IPS DF 19.7 (cell line): ENCODE results near the gene WDR73.

Source experiments
- DNase-seq: peaks from one replicate; pipeline ENCODE4 v3.0.0-alpha.2; 2013; ENCODE audit warnings: low read depth, low spot score

WDR73 gene

DNA sequence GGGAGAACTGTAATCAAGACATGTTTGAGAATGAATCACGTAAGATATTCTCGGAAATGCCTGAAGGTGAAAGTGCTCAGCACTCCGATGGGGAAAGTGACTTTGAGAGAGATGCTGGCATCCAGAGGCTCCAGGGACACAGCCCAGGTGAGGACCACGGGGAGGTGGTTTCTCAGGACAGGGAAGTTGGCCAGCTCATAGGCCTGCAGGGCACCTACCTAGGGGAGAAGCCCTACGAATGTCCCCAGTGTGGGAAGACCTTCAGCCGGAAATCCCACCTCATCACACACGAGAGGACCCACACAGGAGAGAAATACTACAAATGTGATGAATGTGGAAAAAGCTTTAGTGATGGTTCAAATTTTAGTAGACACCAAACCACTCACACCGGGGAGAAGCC lies 33.5 kb downstream of the WDR73 start:
- DNase-seq, result no peak

DNA sequence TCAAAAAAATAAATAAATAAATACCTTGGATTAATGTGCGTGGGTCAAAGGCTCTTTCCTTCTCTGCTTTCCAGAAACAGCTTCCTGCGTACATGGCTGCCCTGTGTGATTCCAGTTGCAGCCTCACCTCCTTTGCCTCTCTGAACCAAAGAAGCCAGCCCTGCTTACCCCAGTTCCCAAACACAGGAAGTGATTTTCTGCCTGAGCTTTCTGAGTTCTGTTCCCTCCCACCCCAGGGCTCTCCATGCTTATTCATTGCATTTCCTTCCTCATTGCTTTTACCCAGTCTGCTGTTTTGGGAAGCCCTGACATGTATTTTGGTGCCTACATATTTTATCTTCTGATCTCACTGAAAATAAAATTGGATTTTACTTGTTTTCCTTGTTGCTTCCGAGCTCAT lies 37.8 kb downstream of the WDR73 start:
- no peak for DNase-seq

GRCh38 chr15:84611631-84612030 lies 42.5 kb downstream of the WDR73 start:
- DNase-seq, result no peak

DNA sequence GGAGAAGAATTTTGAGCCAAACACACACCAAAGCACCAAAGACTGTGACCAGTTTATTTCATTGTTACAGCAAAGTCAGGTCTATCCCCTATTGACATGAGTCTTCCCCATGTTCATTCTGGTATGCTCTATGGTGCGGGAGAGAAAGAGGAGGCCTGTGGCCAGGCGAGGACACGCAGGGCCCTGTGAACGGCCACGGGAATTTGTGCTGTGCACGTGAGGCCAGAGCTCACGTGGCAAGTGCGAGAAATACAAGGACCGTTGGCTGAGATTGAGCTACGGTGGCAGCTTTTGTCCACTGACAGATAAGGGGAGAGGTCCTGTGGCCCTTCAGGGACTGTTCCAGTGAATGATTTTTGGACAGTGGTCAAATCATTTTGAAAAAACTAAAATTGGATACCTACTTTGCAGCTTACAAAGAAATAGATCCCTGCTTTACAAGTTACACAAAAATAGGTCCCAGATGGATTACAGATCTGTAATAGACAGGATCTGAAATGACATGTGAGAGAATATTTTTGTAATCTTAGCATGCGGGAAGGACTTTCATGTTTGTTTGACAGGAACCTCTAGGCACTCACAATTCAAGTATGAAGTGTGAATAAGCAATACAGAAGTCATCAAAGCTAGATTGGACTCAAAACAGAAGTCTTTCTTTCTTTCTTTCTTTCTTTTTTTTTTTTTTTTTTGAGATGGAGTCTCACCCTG lies 44.1 kb downstream of the WDR73 start:
- no peak for DNase-seq

DNA sequence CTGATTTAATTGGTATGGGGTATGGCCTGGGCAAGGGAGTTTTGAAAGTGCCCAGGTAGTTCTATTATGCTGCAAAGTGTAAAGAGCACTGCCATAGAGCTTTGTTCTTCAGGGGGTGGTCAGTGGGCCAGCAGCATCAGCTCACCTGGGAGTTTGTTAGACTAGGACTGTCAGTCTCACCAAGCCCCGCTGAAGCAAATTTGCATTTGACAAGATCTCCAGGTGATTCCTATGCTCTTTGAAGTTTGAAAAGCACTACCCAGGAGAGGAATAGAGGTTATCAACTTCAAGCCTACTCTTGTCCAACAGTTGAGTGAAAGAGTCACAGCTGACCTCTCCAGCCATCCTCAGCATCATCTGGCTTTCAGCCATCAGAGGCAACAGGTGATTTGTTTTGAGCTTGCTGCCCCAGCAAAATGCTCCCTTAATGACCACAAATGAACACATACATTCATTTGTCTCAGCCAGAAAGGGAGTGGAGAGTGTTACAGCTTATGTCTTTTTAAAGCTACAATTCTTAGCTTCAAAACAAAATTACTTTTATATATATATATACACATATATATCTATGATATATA lies 45.3 kb downstream of the WDR73 start:
- DNase-seq, result no peak

DNA sequence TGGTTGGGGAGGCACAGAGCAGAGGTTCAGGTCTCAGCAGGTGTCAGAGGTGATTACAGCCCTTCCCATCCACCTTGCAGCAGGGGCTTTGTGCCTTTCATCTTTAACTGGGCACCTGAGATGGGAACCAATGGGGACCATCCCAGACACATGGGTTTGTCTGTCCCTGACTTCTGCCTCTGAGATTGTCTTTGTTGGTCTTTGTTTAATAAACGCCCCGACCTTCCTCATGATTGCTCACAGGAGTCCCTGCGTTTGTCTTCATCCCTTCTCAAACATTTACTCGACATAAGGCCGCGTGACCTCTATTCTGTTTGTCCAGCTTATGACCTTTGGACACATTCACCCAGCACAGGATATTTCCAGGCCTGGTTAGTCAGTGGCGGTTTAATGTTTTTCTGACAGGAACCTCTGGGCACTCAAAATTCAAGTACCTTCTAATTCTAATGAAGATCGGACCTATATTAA lies 47.4 kb downstream of the WDR73 start:
- no peak for DNase-seq

DNA sequence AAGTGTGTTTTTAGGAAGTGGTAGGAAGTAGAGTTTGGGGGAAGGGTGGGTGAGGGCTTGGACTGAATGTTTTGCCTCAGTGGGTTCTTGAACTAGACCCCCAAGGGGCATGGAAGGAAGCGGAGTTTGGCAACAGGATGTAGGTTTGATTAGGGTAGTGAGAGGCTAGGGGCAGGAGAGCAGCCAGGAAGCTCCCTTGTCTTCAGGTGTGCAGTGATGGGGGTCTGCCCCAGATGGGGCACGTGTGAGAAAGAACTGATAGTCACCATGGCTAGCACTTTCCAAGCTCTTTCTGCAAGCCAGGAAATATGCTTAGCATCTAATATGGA lies 48.6 kb downstream of the WDR73 start:
- DNase-seq, result no peak

- no peak for DNase-seq
These were observed 49.1 kb downstream of the WDR73 start for GRCh38 chr15:84604826-84605553.

DNA sequence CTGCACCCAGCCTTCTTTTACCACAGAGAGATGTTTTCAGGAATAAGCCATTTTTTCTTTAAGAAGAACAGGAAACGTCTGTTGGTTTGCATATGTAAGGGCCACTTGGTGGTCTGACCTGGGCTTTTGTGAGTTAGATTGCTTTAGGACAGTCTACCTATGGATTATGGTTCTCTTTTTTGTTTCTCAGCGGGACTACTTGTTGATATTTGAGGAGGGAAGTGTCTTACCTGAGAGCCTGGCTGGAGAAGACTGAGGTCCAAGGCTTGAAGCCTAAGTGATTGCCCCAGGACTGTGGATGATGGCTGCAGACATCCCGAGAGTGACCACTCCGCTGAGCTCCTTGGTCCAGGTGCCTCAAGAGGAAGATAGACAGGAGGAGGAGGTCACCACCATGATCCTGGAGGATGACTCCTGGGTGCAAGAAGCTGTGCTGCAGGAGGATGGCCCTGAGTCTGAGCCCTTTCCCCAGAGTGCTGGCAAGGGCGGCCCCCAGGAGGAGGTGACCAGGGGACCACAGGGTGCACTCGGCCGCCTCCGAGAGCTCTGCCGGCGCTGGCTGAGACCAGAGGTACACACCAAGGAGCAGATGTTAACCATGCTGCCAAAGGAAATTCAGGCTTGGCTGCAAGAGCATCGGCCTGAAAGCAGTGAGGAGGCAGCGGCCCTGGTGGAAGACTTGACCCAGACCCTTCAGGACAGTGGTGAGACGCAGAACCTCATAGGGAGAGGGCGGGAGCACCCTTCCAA lies 50.3 kb downstream of the WDR73 start:
- peak; percentile 80 for DNase-seq

DNA sequence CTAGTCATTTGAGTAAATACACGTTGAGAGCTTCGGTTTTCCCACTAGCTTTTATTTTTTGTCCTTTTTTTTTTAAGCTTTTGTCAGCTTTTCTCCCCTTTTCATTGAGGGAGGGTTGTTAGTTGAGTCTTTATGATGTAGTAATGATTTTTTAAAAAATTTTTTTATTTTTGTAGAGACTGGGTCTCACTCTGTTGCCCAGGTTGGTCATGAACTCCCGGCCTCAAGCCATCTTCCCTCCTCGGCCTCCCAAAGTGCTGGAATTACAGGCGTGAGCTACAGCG lies 52.6 kb downstream of the WDR73 start:
- no peak for DNase-seq

- peak; percentile 88 for DNase-seq
These were observed 53.2 kb downstream of the WDR73 start, which contains the start of gene ZSCAN2 for GRCh38 chr15:84600687-84601554. TSS of gene ZSCAN2 (plus strand) at chr15:84601009. CDS start at chr15:84603928, 2,919 bp downstream.

DNA sequence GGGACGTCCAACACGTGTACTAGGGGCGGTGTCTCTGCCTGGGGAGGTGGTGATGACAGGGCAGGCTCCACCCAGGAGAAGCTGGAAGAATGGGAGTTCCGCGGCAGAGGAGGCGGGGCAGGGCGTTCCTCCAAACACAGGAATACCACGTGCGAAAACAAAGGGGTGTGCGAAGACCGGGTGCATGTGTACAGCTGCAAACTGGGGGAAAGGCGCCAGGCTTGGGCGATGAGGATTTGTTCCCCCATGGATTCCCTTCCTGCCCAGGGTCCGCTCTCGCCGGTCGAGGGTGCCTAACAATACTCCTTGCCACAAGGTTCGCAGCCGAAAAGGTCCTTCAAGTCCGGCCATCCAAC lies 53.8 kb downstream of the WDR73 start:
- no peak for DNase-seq

DNA sequence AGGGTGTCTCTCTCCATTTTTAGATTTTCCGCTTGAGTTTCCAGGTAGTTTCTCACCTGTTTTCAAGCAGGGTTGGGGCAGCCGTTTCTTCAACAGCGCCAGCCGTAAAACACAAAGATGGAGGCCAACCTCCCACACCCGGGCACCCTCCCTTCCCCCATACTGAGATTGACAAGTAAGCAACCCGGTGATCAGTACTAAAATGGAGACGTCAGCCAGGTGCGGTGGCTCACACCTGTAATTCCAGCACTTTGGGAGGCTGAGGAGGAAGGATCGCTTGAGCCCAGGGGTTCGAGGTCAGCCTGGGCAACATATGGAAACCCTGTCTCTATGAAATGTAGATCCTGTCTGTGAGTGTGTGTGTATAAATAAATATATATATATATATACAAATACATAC lies 54.2 kb downstream of the WDR73 start:
- no peak for DNase-seq

DNA sequence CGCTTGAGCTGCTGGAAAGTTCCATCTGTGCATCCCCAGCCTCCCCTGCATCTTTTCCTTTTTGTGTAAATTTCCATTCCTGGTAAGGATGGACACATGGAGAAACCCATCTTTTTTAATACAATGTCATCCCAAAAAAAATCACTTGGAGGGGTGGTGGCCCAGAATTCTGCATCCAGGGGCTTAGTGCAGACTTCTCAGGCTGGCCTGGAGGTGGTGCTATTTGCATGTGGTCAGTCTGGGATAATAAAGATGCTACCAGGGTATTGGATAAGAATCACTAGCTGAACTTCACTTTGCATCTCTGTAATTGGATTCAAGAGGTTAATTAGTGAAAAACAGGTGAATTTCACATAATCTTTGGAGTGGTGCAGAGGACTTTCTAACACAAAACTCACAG lies 55.1 kb downstream of the WDR73 start:
- no peak for DNase-seq

GRCh38 chr15:84598250-84598649 lies 55.8 kb downstream of the WDR73 start:
- no peak for DNase-seq

- DNase-seq, result no peak
These were observed 56.8 kb downstream of the WDR73 start for GRCh38 chr15:84597296-84597695.

- DNase-seq, result no peak
These were observed 58.4 kb downstream of the WDR73 start for GRCh38 chr15:84595660-84596059.

- DNase-seq, result no peak
These were observed 59.3 kb downstream of the WDR73 start for GRCh38 chr15:84594617-84595290.

DNA sequence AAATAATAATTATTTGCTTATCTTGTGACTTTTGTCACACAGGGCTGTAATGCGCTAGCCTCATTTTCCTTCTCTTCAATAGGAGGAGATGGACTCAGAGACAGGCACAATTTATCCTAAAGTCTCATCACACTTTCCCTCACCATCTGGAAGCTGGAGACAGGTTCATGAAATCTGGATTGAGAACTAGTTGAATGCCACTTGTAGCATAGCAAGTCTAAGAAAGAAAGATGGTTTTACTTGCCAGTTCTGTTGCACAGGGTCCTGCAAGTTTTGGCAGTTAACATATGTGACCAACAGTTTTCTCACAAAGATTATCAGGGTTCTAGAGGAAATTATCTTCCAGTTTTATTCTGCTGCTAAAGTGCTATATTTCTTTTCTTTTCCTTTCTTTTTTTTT lies 62.3 kb downstream of the WDR73 start:
- DNase-seq, result no peak

DNA sequence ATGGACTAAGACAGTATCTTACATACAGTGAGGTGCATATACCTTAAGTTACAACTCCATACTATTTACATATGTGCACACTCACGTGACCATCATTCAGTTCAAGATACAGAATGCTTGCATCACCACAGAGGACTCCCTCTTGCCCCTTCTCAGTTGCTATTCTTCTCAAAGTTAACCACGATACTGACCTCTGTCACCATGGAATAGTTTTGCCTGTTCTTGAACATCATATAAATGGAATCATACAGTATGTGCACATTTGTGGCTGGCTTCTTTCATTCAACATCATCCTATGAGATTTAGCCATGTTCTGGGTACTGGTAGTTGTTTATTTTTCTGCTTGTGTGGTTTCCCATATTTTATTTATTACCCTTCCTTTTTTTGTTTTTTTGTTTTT lies 63.7 kb downstream of the WDR73 start:
- no peak for DNase-seq
